Measurements from ENCODE around the gene DHRS7C.

Gene DHRS7C

GRCh38 chr17:9765322-9765721 is 26.1 kb downstream of the DHRS7C start:
- DNase-seq (ENCODE audit: low spot score) = no peak

- DNase-seq (ENCODE audit: low spot score) = no peak
Measured at GRCh38 chr17:9763643-9764042, 27.7 kb downstream of the DHRS7C start.

DNA sequence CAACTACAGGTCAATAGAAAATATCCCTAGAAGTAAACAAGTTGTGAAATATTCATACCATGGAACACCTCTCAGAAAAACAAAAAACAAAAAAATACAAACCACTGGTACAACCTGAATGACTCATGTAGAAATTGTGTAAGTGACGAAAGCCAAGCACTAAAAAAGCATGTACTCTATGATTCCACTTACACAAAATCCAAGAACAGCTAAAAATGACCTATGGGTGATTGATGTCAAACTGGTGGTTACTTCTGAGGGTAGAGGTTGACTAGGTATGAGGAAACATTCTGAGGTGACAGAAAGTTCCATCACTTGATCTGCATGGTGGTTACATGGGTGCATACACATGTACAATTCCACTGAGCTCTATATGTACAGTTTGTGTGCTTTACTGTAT is 31.1 kb downstream of the DHRS7C start:
- DNase-seq (ENCODE audit: low spot score) = no peak

DNA sequence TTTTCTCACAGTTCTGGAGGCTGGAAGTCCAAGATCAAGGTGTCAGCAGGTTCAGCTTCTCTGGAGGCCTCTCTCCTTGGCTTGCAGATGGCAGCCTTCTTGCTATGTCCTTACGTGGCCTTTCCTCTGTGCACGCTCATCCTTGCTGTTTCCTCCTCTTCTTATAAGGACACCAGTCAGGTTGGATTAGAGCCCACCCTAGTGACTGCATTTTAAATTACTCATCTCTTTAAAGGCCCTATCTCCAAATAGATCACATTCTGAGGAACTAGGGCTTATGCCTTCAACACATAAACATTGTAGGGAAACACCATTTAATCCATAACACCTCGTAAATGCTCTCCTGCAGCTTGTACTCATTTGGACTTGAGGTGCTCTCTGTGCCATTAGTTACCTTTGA is 36.3 kb downstream of the DHRS7C start:
- no peak for DNase-seq (ENCODE audit: low spot score)

DNA sequence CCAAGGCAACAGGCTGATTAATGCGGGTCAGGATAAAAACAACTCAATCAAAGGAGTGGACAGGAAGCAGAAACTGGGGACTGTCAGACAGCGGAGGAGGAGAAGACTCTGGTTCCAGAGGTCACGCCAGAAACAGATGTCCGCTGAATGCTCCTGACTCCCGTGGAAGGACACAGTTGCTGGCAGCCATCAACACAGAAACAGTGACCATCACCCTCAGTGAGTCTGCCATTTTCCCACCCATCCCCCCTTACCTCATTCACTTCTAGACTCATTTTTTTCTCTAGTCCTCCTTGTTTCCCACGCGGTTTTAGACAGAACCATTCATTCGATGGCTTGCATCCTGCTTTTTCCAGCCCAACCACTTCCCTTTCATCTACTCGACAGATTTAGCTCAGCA is 40.9 kb downstream of the DHRS7C start:
- DNase-seq (ENCODE audit: low spot score) = no peak

- no peak for DNase-seq (ENCODE audit: low spot score)
Measured at GRCh38 chr17:9729735-9730420, 61.5 kb downstream of the DHRS7C start.

DNA sequence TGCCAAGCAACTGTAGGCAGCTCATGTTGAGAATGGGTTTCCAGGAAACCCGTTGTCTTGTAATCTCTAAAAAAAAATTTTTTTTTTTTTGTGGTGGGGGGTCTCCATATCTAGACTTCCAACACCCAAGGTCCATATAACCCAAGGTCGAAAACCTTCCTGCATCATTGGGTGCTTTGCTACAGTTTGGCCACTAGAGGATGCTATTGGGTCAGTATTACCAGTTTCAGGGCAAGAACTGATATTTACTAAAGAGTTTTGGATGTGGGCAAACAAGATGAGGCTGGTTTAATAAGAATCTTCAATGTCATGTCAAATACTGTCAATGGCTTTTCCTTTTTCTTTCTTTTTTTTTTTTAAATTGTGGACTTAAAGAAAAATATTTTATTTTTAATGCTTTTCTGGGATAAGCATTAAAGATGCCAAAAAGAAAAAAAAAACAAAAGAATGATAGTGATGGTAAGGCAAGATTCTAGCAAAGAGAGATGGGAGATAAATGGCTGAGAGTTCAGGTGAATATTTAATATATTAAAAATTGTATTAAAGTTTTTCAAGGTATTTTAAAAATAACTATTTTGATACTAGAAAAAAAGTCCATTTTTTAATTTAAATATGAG is 62.2 kb downstream of the DHRS7C start:
- peak; percentile 32 for DNase-seq (ENCODE audit: low spot score)

DNA sequence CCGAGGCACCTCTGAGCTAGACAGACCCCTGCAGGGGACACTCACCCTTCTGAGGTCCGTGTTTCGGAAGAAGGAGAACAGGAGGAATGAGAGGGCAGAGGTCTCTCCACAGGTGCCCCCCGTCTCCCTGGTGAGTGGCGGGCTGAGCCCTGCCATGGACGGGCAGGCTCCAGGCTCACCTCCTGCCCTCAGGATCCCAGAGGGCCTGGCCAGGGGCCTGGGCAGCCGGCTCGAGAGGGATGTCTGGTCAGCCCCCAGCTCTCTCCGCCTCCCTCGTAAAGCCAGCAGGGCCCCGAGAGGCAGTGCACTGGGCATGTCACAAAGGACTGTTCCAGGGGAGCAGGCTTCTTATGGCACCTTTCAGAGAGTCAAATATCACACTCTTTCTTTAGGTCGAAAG is 62.8 kb downstream of the DHRS7C start:
- no peak for DNase-seq (ENCODE audit: low spot score)

GRCh38 chr17:9728005-9728404 is 63.4 kb downstream of the DHRS7C start:
- DNase-seq (ENCODE audit: low spot score) = no peak

- no peak for DNase-seq (ENCODE audit: low spot score)
Measured at GRCh38 chr17:9726291-9726690, 65.1 kb downstream of the DHRS7C start.

DNA sequence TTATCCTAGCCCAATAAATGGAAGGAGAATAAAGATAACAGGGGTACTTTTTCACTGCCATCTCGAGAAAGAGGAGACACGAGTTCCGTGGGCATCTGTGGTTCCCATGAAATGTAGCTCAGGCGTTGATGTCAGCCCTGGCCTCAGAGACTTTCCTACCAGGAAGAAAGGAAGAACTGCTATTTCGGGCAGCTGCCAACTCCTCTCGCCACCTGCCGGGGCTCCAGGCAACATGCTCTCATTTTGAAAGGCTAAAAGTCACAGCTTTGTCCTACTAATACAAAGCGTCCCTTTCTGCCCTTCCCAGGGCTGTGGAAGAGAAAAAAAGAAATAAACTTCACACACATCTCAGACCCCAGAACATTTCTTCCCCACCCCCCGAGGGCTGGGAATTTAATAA is 65.8 kb downstream of the DHRS7C start:
- DNase-seq (ENCODE audit: low spot score) = no peak

Data from HuH-7.5 (cell line).